ENCODE data around the gene ROBO3. TPM values are rescaled to one million over a fixed set of nuclear protein-coding genes. Genes with fewer than 3 reads are reported as not detected.

Gene ROBO3
- total RNA-seq, 1 donor from 2014 or later, result 10.9 TPM

- Mint-ChIP-seq H3K27ac (ENCODE audit: unreplicated experiment) (no peak overlapping the region), H3K4me3 (ENCODE audit: unreplicated experiment) (no peak overlapping the region), H3K4me1 (ENCODE audit: low read depth) (peaks cover 30% of the 10 kb centered on the region), H3K27me3 (ENCODE audit: low read depth) (no peaks in the 10 kb centered on the region), H3K9me3 (ENCODE audit: low read depth) (no peaks in the 10 kb centered on the region), H3K36me3 (ENCODE audit: low read depth) (no peaks in the 10 kb centered on the region)
- TF ChIP-seq, protein P1, sequence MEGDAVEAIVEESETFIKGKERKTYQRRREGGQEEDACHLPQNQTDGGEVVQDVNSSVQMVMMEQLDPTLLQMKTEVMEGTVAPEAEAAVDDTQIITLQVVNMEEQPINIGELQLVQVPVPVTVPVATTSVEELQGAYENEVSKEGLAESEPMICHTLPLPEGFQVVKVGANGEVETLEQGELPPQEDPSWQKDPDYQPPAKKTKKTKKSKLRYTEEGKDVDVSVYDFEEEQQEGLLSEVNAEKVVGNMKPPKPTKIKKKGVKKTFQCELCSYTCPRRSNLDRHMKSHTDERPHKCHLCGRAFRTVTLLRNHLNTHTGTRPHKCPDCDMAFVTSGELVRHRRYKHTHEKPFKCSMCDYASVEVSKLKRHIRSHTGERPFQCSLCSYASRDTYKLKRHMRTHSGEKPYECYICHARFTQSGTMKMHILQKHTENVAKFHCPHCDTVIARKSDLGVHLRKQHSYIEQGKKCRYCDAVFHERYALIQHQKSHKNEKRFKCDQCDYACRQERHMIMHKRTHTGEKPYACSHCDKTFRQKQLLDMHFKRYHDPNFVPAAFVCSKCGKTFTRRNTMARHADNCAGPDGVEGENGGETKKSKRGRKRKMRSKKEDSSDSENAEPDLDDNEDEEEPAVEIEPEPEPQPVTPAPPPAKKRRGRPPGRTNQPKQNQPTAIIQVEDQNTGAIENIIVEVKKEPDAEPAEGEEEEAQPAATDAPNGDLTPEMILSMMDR (IDR thresholded peaks at IDR 0.05), result no peak
- no peak for DNase-seq (ENCODE audit: low spot score)
Observed at GRCh38 chr11:124902616-124903015, 37.4 kb downstream of the ROBO3 start.

DNA sequence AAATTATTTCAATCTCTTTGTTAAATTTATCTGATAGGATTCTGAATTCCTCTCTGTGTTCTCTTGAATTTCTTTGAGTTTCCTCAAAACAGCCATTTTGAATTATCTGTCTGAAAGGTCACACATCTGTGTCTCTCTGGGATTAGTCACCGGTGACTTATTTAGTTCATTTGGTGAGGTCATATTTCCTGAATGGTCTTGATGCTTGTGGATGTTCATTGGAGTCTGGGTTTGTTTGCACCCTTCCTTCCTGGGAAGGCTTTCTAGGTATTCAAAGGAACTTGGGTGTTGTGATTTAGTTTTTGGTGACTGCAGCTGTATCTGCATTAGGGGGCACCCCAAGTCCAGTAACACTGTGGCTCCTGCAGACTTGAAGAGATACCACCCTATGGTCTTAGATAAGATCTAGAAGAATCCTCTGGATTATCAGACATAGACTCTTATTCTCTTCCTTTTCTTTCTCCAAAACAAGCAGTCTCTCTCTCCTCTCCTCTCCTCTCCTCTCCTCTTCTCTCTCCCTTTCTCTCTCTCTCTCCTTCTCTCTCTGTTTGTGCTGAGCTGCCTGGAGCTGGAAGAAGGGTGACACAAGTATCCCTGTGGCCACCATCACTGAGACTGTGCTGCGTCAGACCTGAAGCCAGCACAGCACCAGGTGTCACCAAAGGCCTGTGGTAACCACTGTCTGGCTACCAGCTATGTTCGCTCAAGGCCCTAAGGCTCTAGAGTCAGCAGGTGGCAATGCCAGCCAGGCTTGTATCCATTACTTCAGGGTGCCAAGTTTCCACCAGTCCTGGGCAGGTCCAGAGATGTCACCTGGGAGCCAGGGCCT is 50.5 kb downstream of the ROBO3 start:
- Mint-ChIP-seq H3K9me3 (ENCODE audit: low read depth) (peaks cover 24% of the 10 kb centered on the region), H3K4me1 (ENCODE audit: low read depth) (peaks cover 2% of the 10 kb centered on the region), H3K36me3 (ENCODE audit: low read depth) (no peaks in the 10 kb centered on the region), H3K27me3 (ENCODE audit: low read depth) (no peaks in the 10 kb centered on the region), H3K27ac (ENCODE audit: unreplicated experiment) (no peak overlapping the region), H3K4me3 (ENCODE audit: unreplicated experiment) (no peak overlapping the region)
- no peak for DNase-seq (ENCODE audit: low spot score)
- TF ChIP-seq, protein P1 (IDR thresholded peaks at IDR 0.05), result no peak

DNA sequence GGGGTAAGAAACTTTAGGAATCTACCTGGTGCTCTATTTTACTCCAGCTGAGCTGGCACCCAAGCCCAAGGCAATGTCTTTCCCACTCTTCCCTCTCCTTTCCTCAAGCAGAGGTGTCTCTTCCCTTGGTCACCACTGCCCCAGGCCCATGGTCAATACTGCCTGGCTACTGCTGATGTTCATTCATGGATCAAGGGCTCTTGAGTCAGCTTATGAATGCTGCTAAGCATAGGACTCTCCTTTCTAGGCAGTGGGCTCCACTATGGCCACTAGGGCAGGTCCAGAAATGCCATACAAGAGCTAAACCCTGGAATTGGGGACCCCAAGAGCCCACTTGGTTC is 51.1 kb downstream of the ROBO3 start:
- Mint-ChIP-seq H3K4me3 (ENCODE audit: unreplicated experiment) (no peak overlapping the region), H3K27me3 (ENCODE audit: low read depth) (no peaks in the 10 kb centered on the region), H3K9me3 (ENCODE audit: low read depth) (peaks cover 23% of the 10 kb centered on the region), H3K4me1 (ENCODE audit: low read depth) (peaks cover 2% of the 10 kb centered on the region), H3K27ac (ENCODE audit: unreplicated experiment) (no peak overlapping the region), H3K36me3 (ENCODE audit: low read depth) (no peaks in the 10 kb centered on the region)
- no peak for DNase-seq (ENCODE audit: low spot score)
- TF ChIP-seq, protein P1 (IDR thresholded peaks at IDR 0.05), result no peak

DNA sequence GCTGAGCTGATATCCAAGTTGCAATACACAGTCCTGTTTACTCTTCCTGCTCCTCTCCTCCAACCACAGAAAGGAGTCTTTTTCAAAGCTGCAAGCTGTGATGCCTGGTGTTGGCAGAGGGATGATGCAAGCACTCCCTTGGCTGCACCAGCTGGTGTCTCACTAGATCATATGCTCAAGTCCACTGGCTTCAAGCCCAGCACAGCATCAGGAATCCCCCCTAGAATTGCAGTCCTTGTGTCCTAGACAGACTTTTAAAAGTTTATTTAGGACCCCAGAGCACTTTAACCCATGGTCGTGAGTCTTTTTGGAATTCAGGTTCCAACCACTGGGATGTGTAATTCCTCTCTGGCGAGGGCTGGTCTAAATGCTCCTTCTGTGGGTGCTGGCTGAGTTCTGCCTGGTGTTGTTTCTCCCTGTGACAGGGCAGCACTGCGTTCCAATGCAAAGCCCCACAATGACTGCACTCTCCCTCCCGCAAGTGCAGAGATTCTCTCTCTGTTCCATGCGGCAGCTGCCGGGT is 51.9 kb downstream of the ROBO3 start:
- DNase-seq (ENCODE audit: low spot score), result no peak
- TF ChIP-seq, protein P1 (IDR thresholded peaks at IDR 0.05), result no peak
- no peak overlapping the region for H3K4me3 Mint-ChIP-seq (ENCODE audit: unreplicated experiment)
- H3K9me3 Mint-ChIP-seq (ENCODE audit: low read depth), result peaks cover 16% of the 10 kb centered on the region
- H3K36me3 Mint-ChIP-seq (ENCODE audit: low read depth), result no peaks in the 10 kb centered on the region
- H3K4me1 Mint-ChIP-seq (ENCODE audit: low read depth), result peaks cover 7% of the 10 kb centered on the region
- H3K27me3 Mint-ChIP-seq (ENCODE audit: low read depth), result no peaks in the 10 kb centered on the region
- H3K27ac Mint-ChIP-seq (ENCODE audit: unreplicated experiment), result no peak overlapping the region

GRCh38 chr11:124918950-124919349 is 53.7 kb downstream of the ROBO3 start, which contains the start of gene HEPN1:
Gene HEPN1 (plus strand): TSS chr11:124919250.
- TF ChIP-seq, protein P1 (IDR thresholded peaks at IDR 0.05), result no peak
- Mint-ChIP-seq H3K9me3 (ENCODE audit: low read depth) (peaks cover 11% of the 10 kb centered on the region), H3K4me1 (ENCODE audit: low read depth) (peaks cover 7% of the 10 kb centered on the region), H3K27me3 (ENCODE audit: low read depth) (no peaks in the 10 kb centered on the region), H3K36me3 (ENCODE audit: low read depth) (no peaks in the 10 kb centered on the region), H3K27ac (ENCODE audit: unreplicated experiment) (no peak within 1 kb of the TSS), H3K4me3 (ENCODE audit: unreplicated experiment) (no peak within 1 kb of the TSS)
- no peak for DNase-seq (ENCODE audit: low spot score)
